H7 (cell line): ENCODE results near the gene MAB21L3. TPM values are rescaled to one million over a fixed set of nuclear protein-coding genes. Genes with fewer than 3 reads are reported as not detected.

Experiments used
- DNase-seq: peaks from one replicate; pipeline ENCODE4 v3.0.0; 2012
- H3K27me3 ChIP-seq: 2 replicates; pipeline ENCODE4 v1.6.0; 2011; ENCODE audit warnings: mild to moderate bottlenecking, low read length; ENCODE audit not compliant: control insufficient read depth, insufficient read depth
- H3K36me3 ChIP-seq: replicated peaks from 2 replicates; pipeline ENCODE4 v1.5.1; 2011; ENCODE audit warnings: low read length; ENCODE audit not compliant: control insufficient read depth, insufficient read depth
- H3K4me3 ChIP-seq: 2 replicates; pipeline ENCODE4 v1.5.1; 2011; ENCODE audit warnings: low read depth, mild to moderate bottlenecking, control low read depth, low read length, moderate library complexity; ENCODE audit not compliant: insufficient read depth
- total RNA-seq: library from RNA; depleted of rRNA; stranded (reverse); fragments of >200 nt; shearing (Covaris generic); gene quantifications from 2 replicates; pipeline ENCODE4 v1.2.3, GENCODE V29; 2014; rRNA removed

Gene MAB21L3
- total RNA-seq = 0.07 TPM in 1 of 2 replicates, not detected in the other

- H3K27me3 ChIP-seq = no peaks in the 10 kb centered on the region
- no peaks in the 10 kb centered on the region for H3K36me3 ChIP-seq
- no peak within 1 kb of the TSS for H3K4me3 ChIP-seq
- no peak for DNase-seq
These were observed at the start of gene MAB21L3 for GRCh38 chr1:116110567-116111523. MAB21L3 (plus strand) TSS chr1:116111399; CDS start chr1:116112616, 1,217 bp downstream.

GRCh38 chr1:116062201-116062600 lies 49.0 kb upstream of the MAB21L3 start:
- no peak for DNase-seq
- no peaks in the 10 kb centered on the region; the same call in none of the 2 replicates for H3K36me3 ChIP-seq
- H3K27me3 ChIP-seq = no peaks in the 10 kb centered on the region
- no peak overlapping the region for H3K4me3 ChIP-seq

GRCh38 chr1:116064616-116065015 lies 46.6 kb upstream of the MAB21L3 start:
- H3K36me3 ChIP-seq = no peaks in the 10 kb centered on the region; the same call in none of the 2 replicates
- no peak overlapping the region for H3K4me3 ChIP-seq
- H3K27me3 ChIP-seq = no peaks in the 10 kb centered on the region
- no peak for DNase-seq

GRCh38 chr1:116066868-116067565 lies 44.2 kb upstream of the MAB21L3 start:
- no peaks in the 10 kb centered on the region; the same call in none of the 2 replicates for H3K36me3 ChIP-seq
- DNase-seq = no peak
- no peak overlapping the region for H3K4me3 ChIP-seq
- H3K27me3 ChIP-seq = no peaks in the 10 kb centered on the region

- H3K27me3 ChIP-seq = no peaks in the 10 kb centered on the region
- no peak for DNase-seq
- H3K4me3 ChIP-seq = no peak overlapping the region
- no peaks in the 10 kb centered on the region; the same call in none of the 2 replicates for H3K36me3 ChIP-seq
These were observed 43.7 kb upstream of the MAB21L3 start for GRCh38 chr1:116067566-116067890.

GRCh38 chr1:116075575-116075974 lies 35.6 kb upstream of the MAB21L3 start:
- Histone ChIP-seq H3K4me3 (no peak overlapping the region), H3K27me3 (no peaks in the 10 kb centered on the region), H3K36me3 (no peaks in the 10 kb centered on the region)
- DNase-seq = no peak

- Histone ChIP-seq H3K27me3 (no peaks in the 10 kb centered on the region), H3K4me3 (no peak overlapping the region), H3K36me3 (no peaks in the 10 kb centered on the region)
- no peak for DNase-seq
These were observed 35.2 kb upstream of the MAB21L3 start for GRCh38 chr1:116075990-116076389.

GRCh38 chr1:116076831-116077230 lies 34.4 kb upstream of the MAB21L3 start:
- no peaks in the 10 kb centered on the region for H3K27me3 ChIP-seq
- H3K4me3 ChIP-seq = no peak overlapping the region
- no peaks in the 10 kb centered on the region for H3K36me3 ChIP-seq
- DNase-seq = no peak

GRCh38 chr1:116078699-116079223 lies 32.4 kb upstream of the MAB21L3 start:
- Histone ChIP-seq H3K36me3 (no peaks in the 10 kb centered on the region), H3K27me3 (no peaks in the 10 kb centered on the region), H3K4me3 (no peak overlapping the region)
- peak; percentile 12 for DNase-seq

- Histone ChIP-seq H3K27me3 (no peaks in the 10 kb centered on the region), H3K4me3 (no peak overlapping the region), H3K36me3 (no peaks in the 10 kb centered on the region)
- DNase-seq = no peak
These were observed 23.6 kb upstream of the MAB21L3 start for GRCh38 chr1:116087628-116088027.

- no peak for DNase-seq
- Histone ChIP-seq H3K27me3 (no peaks in the 10 kb centered on the region), H3K36me3 (no peaks in the 10 kb centered on the region), H3K4me3 (no peak overlapping the region)
These were observed 21.3 kb upstream of the MAB21L3 start for GRCh38 chr1:116089870-116090269.

GRCh38 chr1:116091083-116091482 lies 20.1 kb upstream of the MAB21L3 start:
- Histone ChIP-seq H3K27me3 (no peaks in the 10 kb centered on the region), H3K4me3 (no peak overlapping the region), H3K36me3 (no peaks in the 10 kb centered on the region)
- DNase-seq = no peak

GRCh38 chr1:116092752-116093489 lies 18.3 kb upstream of the MAB21L3 start:
- no peak for DNase-seq
- Histone ChIP-seq H3K27me3 (no peaks in the 10 kb centered on the region), H3K36me3 (no peaks in the 10 kb centered on the region), H3K4me3 (no peak overlapping the region)

- Histone ChIP-seq H3K36me3 (no peaks in the 10 kb centered on the region), H3K4me3 (no peak overlapping the region), H3K27me3 (no peaks in the 10 kb centered on the region)
- no peak for DNase-seq
These were observed 16.2 kb upstream of the MAB21L3 start for GRCh38 chr1:116095027-116095426.
